ENCODE results near the gene ELAVL2.

Gene ELAVL2

DNA sequence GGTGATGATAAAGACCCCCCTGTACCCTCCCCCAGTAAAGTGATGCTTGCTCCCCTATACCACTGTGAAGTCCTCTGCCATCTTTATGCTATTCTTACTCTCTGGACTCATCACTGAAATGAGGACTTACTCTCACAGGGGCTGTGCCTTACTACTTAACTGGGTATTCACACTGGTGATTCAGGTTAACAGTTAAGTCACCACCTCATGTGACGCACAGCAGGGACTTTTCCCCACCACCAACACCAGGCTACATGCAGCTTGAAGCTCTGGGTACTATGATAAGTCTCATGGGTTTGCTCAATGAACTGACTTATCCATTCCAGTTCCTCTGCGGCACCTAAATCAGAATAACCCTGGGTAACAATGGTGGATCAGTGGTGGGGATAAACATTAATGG, 163.7 kb downstream of the ELAVL2 start:
- DNase-seq (ENCODE audit: low spot score) = no peak

DNA sequence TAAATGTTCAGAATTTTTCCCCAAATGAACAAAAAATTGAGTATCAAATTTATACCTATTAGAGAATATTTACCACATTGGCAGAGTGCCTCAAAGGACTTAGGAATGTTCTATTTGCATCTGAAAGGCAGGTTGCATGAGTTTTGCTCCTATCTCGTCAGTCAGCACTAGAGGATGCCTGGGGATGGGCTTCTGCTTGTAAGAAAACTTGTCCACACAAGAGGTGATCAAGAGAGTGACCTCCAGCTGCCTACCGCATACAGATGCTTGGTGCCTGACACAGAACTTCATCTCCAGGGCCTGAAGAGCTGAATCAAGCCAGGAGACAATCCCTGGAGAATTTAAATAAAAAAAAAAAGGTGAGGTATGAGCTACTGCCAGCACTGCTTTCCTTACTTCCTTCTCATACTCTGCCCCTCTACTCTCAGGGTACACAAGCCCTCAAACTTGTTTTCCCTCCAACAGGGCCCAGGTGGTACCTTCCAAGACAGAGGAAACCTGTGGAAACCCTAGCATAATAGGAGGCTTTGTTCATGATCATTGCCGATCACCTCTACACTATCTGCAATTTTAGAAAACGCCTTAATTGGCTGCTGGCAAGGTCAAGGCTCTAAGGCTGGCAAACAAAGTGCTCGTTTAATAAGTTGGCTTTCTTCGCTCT, 166.6 kb downstream of the ELAVL2 start:
- DNase-seq (ENCODE audit: low spot score) = no peak

DNA sequence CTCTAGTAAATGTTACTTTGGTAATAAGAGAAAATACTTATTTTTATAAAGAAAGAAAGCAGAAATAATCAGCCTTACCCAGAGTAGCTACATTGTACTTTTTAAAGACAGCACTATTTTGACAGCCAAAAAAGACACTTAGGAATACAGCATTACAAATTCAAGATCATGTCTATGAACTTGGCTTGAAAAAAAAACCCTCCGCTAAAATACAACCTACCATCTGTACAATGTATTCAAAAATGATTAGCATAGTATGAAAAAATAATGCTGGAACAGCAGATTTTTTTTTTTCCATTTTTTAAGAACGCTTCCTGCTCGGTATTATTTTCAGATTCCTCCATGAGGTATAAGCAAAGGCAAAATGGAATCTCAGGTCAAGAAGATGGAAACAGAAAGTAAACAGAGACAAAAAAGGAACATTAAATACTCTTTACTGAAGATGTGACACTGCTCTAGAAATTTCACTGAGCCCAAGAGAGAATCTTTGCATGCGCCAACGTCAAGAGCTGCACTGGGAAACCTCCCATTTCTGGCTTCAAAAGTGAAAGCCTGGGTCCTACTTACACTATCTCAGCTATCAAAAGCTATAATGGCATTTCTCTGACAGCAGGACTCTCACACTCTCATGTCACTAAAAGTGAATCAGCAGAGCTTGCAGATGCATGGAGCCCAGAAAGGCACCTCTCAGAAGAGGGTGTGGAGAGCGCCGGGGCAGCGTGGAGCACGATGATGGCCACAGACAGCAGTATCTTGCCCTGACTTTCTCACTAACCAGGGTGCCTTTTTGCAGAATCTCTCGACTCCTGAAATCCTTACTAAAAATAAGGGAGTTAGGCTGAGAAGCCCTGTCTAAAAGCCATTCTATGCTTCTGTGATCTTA, 167.4 kb downstream of the ELAVL2 start:
- DNase-seq (ENCODE audit: low spot score) = no peak

DNA sequence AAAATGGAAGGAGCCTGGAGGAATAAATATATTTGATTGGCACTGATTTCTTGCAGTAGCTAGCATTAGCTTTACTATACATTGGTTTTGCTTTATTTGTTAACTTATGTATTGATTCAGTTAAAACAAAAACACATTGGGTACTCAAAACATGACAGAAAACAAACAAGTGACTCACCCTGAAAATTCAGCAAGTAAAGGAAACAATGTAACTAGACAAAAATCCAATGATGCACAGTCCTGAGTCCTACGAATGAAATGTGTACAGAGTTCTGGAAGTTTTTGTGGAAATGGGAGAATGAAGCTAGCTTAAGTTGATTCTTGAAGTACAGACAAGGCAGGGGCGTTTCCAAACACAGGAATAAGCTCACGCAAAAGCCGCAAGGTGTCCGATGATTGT, 175.0 kb downstream of the ELAVL2 start:
- no peak for DNase-seq (ENCODE audit: low spot score)

DNA sequence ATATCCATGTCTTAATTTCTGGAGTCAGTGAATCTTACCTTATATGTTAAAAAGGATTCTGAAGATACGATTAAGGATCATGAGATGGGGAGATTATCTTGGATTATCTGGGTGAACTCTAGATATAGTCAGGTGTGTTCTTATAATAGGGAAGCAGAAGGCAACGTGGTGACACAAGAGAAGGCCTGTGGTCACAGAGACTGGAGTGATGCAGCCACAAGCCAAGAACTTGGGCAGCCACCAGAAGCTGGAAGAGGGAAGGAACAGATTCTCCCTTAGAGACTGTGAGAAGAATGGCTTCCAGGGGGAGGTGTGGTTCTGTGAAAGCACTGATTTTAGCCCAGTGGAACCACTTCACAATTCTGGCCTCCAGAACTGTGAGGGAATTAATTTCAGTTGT, 177.4 kb downstream of the ELAVL2 start:
- DNase-seq (ENCODE audit: low spot score) = no peak

DNA sequence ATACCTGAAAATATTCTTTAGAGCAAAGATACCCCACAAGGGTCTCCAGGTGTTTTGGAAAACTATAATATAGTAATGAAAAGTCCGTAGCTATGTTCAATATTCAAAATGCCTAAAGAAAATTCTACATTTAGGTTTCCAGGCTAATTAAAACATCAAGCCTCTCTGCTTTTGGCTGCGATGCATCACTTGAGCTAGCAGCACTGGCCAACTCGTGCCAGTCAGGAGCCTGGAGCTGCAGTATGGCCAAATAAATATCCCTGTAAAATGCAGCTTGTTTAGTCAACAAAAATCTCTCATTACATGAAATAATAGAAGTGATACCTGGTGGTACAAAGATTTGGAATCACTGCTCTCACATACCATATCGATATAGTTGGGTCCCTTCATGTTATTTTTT, 181.1 kb downstream of the ELAVL2 start:
- DNase-seq (ENCODE audit: low spot score) = no peak

DNA sequence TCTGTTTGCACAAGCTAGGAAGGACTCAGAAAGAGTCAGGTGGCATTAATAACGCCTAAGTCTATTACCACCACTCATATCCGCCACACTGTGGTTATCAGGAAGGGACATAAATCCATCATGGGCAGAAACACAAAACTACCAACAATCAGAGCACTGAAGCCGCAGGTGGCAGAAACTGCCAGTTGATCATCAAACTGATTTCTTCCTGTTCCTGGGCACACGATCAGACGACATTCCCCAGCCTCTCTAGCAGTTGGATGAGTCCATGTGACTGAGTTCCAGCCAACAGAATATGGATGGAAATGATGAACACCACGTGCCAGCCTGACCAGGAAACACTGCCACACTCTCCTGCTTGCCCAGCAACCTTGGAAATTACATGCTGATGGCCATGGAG, 181.7 kb downstream of the ELAVL2 start:
- DNase-seq (ENCODE audit: low spot score) = no peak

DNA sequence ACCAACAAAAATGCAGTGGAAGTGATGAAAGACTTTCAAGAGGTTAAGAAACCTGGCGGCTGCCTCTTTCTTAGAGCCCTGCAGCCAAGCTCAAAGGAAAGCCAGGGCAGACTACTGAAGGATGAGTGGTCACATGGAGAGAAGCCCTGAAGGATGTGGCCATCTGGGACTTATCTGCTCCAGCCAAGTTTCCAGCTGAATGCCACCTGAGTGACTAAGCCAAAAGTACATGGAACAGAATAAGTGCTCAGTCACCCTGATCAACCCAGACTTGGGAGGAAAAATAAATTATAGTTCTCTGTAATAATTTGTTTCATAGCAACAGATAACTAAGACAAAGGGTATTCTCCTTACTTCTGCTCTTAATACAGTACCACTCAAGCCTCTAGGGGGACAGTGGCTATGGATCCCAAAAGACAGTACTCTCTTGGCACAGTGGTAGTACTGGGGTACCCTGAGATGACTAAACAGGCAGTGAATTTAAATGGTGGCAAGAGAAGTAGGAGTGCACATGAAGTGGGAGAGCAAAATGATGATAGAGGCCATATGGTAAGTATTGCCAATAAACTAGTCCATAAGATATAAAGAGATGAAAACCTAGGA, 182.3 kb downstream of the ELAVL2 start:
- DNase-seq (ENCODE audit: low spot score) = no peak
